A673 (cell line): Measurements from ENCODE around the gene RELT.

ENCODE experiments used
- EZH2 ChIP-seq: fragments of 200-600 bp; sonication (generic); IDR thresholded peaks from 2 replicates; pipeline ENCODE4 v1.6.1; 2017; ENCODE audit warnings: borderline replicate concordance, low read depth, mild to moderate bottlenecking, mixed read lengths, antibody characterized with exemption, low read length; ENCODE audit not compliant: poor library complexity, severe bottlenecking
- TF ChIP-seq, protein P1 (sequence below): fragments of 300-800, 200-600 bp; sonication (generic); conservative IDR thresholded peaks from 2 replicates; pipeline ENCODE4 v1.5.1; 2017; ENCODE audit warnings: low read depth, mild to moderate bottlenecking, antibody characterized with exemption, low read length, moderate library complexity, mixed read lengths

DNA sequence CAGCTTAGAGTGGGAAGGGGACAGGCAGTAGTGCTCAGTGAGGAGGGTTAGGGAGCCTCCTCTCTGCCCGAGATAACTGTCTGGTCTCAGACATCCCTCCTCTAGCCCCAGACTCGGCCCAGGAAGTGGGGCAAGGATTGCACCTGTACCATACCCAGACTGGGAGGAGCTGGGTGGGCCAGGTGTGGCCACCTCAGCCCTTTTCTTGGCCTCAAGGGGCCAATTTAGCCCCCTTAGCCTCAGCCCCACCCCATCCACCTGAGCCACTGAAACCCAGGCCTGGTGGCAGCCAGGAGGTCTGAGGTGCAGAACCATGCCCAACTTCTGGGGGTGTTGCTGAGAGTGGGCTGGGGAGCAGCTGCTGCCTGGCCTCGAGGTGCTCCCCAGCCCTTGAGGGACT is 6.5 kb downstream of the RELT start:
- TF ChIP-seq EZH2: no peak
- TF ChIP-seq, protein P1, sequence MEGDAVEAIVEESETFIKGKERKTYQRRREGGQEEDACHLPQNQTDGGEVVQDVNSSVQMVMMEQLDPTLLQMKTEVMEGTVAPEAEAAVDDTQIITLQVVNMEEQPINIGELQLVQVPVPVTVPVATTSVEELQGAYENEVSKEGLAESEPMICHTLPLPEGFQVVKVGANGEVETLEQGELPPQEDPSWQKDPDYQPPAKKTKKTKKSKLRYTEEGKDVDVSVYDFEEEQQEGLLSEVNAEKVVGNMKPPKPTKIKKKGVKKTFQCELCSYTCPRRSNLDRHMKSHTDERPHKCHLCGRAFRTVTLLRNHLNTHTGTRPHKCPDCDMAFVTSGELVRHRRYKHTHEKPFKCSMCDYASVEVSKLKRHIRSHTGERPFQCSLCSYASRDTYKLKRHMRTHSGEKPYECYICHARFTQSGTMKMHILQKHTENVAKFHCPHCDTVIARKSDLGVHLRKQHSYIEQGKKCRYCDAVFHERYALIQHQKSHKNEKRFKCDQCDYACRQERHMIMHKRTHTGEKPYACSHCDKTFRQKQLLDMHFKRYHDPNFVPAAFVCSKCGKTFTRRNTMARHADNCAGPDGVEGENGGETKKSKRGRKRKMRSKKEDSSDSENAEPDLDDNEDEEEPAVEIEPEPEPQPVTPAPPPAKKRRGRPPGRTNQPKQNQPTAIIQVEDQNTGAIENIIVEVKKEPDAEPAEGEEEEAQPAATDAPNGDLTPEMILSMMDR: no peak
